H1 (cell line): ENCODE data around the gene ENTPD8. TPM values are rescaled to one million over a fixed set of nuclear protein-coding genes. Genes with fewer than 3 reads are reported as not detected.

ENCODE experiments used
- CTCF ChIA-PET: fragments of 300-600 bp; sonication (Branson Sonifier 250); formaldehyde crosslinking; loops from one replicate; lab custom pipeline; 2021; ENCODE audit not compliant: partially characterized antibody; lab: Charles Lee
- POLR2A ChIA-PET: fragments of 300-600 bp; sonication (Branson Sonifier 250); formaldehyde crosslinking; loops from one replicate; lab custom pipeline; 2021; ENCODE audit warnings: inconsistent platforms; ENCODE audit not compliant: partially characterized antibody; lab: Charles Lee
- DNase-seq, 2 experiments: peaks; one replicate each; pipeline versions ENCODE4 v3.0.0 to v3.0.0-alpha.2; 2010 to 2022; ENCODE audit warnings: low spot score in 2 of 2, low read depth in 1 of 2, mixed read lengths in 1 of 2
- FAIRE-seq: peaks from 2 replicates; lab custom pipeline; 2011; peaks lifted over from hg19 to GRCh38; lab: Jason Lieb, UNC
- H2AFZ ChIP-seq: 2 replicates; pipeline ENCODE4 v1.8.1; 2012; ENCODE audit warnings: low read length, inconsistent platforms
- H2AK5ac ChIP-seq: 2 replicates; pipeline ENCODE4 v1.6.1; 2013; ENCODE audit warnings: low read depth, low read length
- H2BK120ac ChIP-seq: replicated peaks from 2 replicates; pipeline ENCODE3; 2013; ENCODE audit warnings: low read depth, low read length, inconsistent platforms
- H2BK12ac ChIP-seq: 2 replicates; pipeline ENCODE4 v1.6.1; 2013; ENCODE audit warnings: low read depth, low read length
- H2BK15ac ChIP-seq: 2 replicates; pipeline ENCODE4 v1.6.1; 2013; ENCODE audit warnings: low read length
- H2BK20ac ChIP-seq: 2 replicates; pipeline ENCODE4 v1.6.1; 2013; ENCODE audit warnings: low read length
- H2BK5ac ChIP-seq: 2 replicates; pipeline ENCODE4 v1.6.1; 2013; ENCODE audit warnings: low read depth, low read length
- H3K14ac ChIP-seq: 2 replicates; pipeline ENCODE4 v1.6.1; 2013; ENCODE audit warnings: inconsistent platforms; ENCODE audit not compliant: insufficient read length
- H3K18ac ChIP-seq: 2 replicates; pipeline ENCODE4 v1.6.1; 2013; ENCODE audit warnings: low read length; ENCODE audit errors: extremely low read depth
- H3K23ac ChIP-seq: 2 replicates; pipeline ENCODE4 v1.6.1; 2013; ENCODE audit warnings: inconsistent platforms; ENCODE audit not compliant: insufficient read length
- H3K23me2 ChIP-seq: 2 replicates; pipeline ENCODE4 v1.6.1; 2013; ENCODE audit warnings: low read depth, low read length
- H3K27ac ChIP-seq: 2 replicates; pipeline ENCODE4 v1.6.1; 2011; ENCODE audit warnings: low read depth, low read length, inconsistent platforms
- H3K27me3 ChIP-seq, 4 experiments: replicated peaks in 1 of 4; 1 replicate in 1 of 4; 2 replicates in 3 of 4; pipeline versions ENCODE4 v1.6.1 to v1.8.1; 2011 to 2013; ENCODE audit warnings: low read length in 3 of 4, mild to moderate bottlenecking in 3 of 4, inconsistent platforms in 2 of 4, mixed read lengths in 2 of 4, moderate library complexity in 1 of 4; ENCODE audit not compliant: control insufficient read depth in 3 of 4, insufficient read depth in 3 of 4; ENCODE audit errors: extremely low read depth in 1 of 4
- H3K36me3 ChIP-seq, 4 experiments: 2 replicates each; pipeline versions ENCODE4 v1.6.1 to v1.8.1; 2011 to 2013; ENCODE audit warnings: mild to moderate bottlenecking in 4 of 4, low read length in 3 of 4, moderate library complexity in 2 of 4, control low read depth in 1 of 4, inconsistent platforms in 1 of 4; ENCODE audit not compliant: insufficient read depth in 4 of 4, control insufficient read depth in 2 of 4
- H3K4ac ChIP-seq: replicated peaks from 2 replicates; pipeline ENCODE3; 2013; ENCODE audit warnings: low read length, low read depth, mixed read lengths, inconsistent platforms; ENCODE audit not compliant: insufficient read length
- H3K4me1 ChIP-seq, 4 experiments: replicated peaks in 1 of 4; 1 replicate in 1 of 4; 2 replicates in 3 of 4; pipeline versions ENCODE4 v1.6.1 to v1.8.1; 2011 to 2013; ENCODE audit warnings: low read length in 3 of 4, inconsistent platforms in 2 of 4, mixed read lengths in 1 of 4; ENCODE audit not compliant: insufficient read depth in 4 of 4, control insufficient read depth in 3 of 4
- H3K4me2 ChIP-seq, 2 experiments: 2 replicates each; pipeline versions ENCODE4 v1.6.1 to v1.8.1; 2011 to 2013; ENCODE audit warnings: low read depth in 2 of 2, low read length in 2 of 2, control low read depth in 1 of 2, inconsistent platforms in 1 of 2, mild to moderate bottlenecking in 1 of 2; ENCODE audit not compliant: insufficient read depth in 1 of 2
- H3K4me3 ChIP-seq, 4 experiments: fragments of 200-600, 300-600 bp in 1 of 4; sonication (generic), shearing (Covaris generic), sonication (Bioruptor Twin) in 1 of 4; 2 replicates each; pipeline versions ENCODE4 v1.5.1 to v1.8.1; 2011 to 2016; ENCODE audit warnings: low read length in 4 of 4, low read depth in 3 of 4, control low read depth in 2 of 4, inconsistent platforms in 2 of 4, mild to moderate bottlenecking in 2 of 4, mixed read lengths in 1 of 4, moderate library complexity in 1 of 4; ENCODE audit not compliant: insufficient read depth in 2 of 4; ENCODE audit errors: extremely low read depth in 1 of 4
- H3K56ac ChIP-seq: replicated peaks from 2 replicates; pipeline ENCODE3; 2013; ENCODE audit warnings: low read depth, mild to moderate bottlenecking, mixed read lengths, low read length, inconsistent platforms; ENCODE audit not compliant: insufficient read length
- H3K79me1 ChIP-seq: 2 replicates; pipeline ENCODE4 v1.6.1; 2013; ENCODE audit warnings: low read depth, low read length, control low read depth
- H3K79me2 ChIP-seq, 2 experiments: 2 replicates each; pipeline versions ENCODE4 v1.6.1 to v1.8.1; 2012 to 2013; ENCODE audit warnings: low read length in 2 of 2, mild to moderate bottlenecking in 2 of 2, inconsistent platforms in 1 of 2; ENCODE audit not compliant: insufficient read depth in 2 of 2, control insufficient read depth in 1 of 2
- H3K9ac ChIP-seq, 4 experiments: replicated peaks in 1 of 4; 1 replicate in 1 of 4; 2 replicates in 3 of 4; pipeline versions ENCODE4 v1.6.1 to v1.8.1; 2011 to 2013; ENCODE audit warnings: low read depth in 3 of 4, low read length in 3 of 4, control low read depth in 2 of 4, mild to moderate bottlenecking in 2 of 4, moderate library complexity in 2 of 4, inconsistent platforms in 1 of 4; ENCODE audit errors: extremely low read depth in 1 of 4
- H3K9me3 ChIP-seq, 2 experiments: 2 replicates each; pipeline versions ENCODE4 v1.6.1 to v1.8.1; 2012 to 2013; ENCODE audit warnings: mild to moderate bottlenecking in 2 of 2, moderate library complexity in 2 of 2, control low read depth in 1 of 2, inconsistent platforms in 1 of 2, low read depth in 1 of 2, low read length in 1 of 2, mixed read lengths in 1 of 2; ENCODE audit not compliant: insufficient read depth in 2 of 2
- H4K20me1 ChIP-seq, 2 experiments: replicated peaks in 1 of 2; 2 replicates each; pipeline versions ENCODE3 to v1.8.1; 2011 to 2013; ENCODE audit warnings: inconsistent platforms in 2 of 2, low read length in 2 of 2, mild to moderate bottlenecking in 1 of 2; ENCODE audit not compliant: insufficient read depth in 2 of 2, control insufficient read depth in 1 of 2
- H4K5ac ChIP-seq: 2 replicates; pipeline ENCODE4 v1.6.1; 2013; ENCODE audit warnings: low read length, low read depth, mixed read lengths, inconsistent platforms; ENCODE audit not compliant: insufficient read length
- H4K8ac ChIP-seq: 2 replicates; pipeline ENCODE4 v1.8.0; 2013; ENCODE audit warnings: mild to moderate bottlenecking, moderate library complexity, low read length, inconsistent platforms; ENCODE audit not compliant: insufficient read depth; ENCODE audit errors: extremely low read depth
- H4K91ac ChIP-seq: replicated peaks from 2 replicates; pipeline ENCODE3; 2013; ENCODE audit warnings: low read length, mixed read lengths, inconsistent platforms; ENCODE audit not compliant: insufficient read length
- CBX5 ChIP-seq: fragments of 300-800, 300-1000 bp; sonication (generic); IDR thresholded peaks from 2 replicates; pipeline ENCODE4 v1.7.1; 2016; ENCODE audit warnings: antibody characterized with exemption, low read length, low read depth
- CHD1 ChIP-seq: IDR thresholded peaks from 2 replicates; pipeline ENCODE4 v1.6.1; 2012; ENCODE audit warnings: low read depth, low read length, improper control_type of control experiment
- EZH2 ChIP-seq: fragments of 200-600 bp; sonication (generic); IDR thresholded peaks from 2 replicates; pipeline ENCODE4 v1.7.1; 2012; ENCODE audit warnings: low read depth, mild to moderate bottlenecking, moderate library complexity, low read length, inconsistent platforms; ENCODE audit not compliant: severe bottlenecking
- HDAC2 ChIP-seq, 2 experiments: fragments of 300-600 bp in 1 of 2; sonication (generic) in 1 of 2; IDR thresholded peaks; 2 replicates each; pipeline ENCODE4 v1.6.1; 2011 to 2012; ENCODE audit warnings: low read depth in 2 of 2, low read length in 2 of 2, mild to moderate bottlenecking in 2 of 2, moderate library complexity in 2 of 2, borderline replicate concordance in 1 of 2, inconsistent platforms in 1 of 2
- KDM4A ChIP-seq: IDR thresholded peaks from one replicate; pipeline ENCODE4 v1.7.1; 2012; ENCODE audit warnings: low read depth, mild to moderate bottlenecking, moderate library complexity, low read length, inconsistent platforms; ENCODE audit not compliant: severe bottlenecking
- MAFK ChIP-seq: IDR thresholded peaks from 2 replicates; pipeline ENCODE4 v1.6.1; 2012; ENCODE audit warnings: low read depth, mild to moderate bottlenecking, improper control_type of control experiment, low read length
- NRF1 ChIP-seq: IDR thresholded peaks from 2 replicates; pipeline ENCODE4 v1.6.1; 2011; ENCODE audit warnings: mild to moderate bottlenecking, low read depth, low read length, improper control_type of control experiment
- POLR2A ChIP-seq, 2 experiments: IDR thresholded peaks; 1 replicate in 1 of 2; 2 replicates in 1 of 2; pipeline ENCODE4 v1.6.1; 2011; ENCODE audit warnings: low read depth in 2 of 2, low read length in 2 of 2, mild to moderate bottlenecking in 2 of 2; ENCODE audit errors: control extremely low read depth in 1 of 2
- POLR2AphosphoS5 ChIP-seq: IDR thresholded peaks from 2 replicates; pipeline ENCODE4 v1.6.1; 2011; ENCODE audit warnings: low read depth, low read length
- RAD21 ChIP-seq, 2 experiments: IDR thresholded peaks in 1 of 2; conservative IDR thresholded peaks in 1 of 2; 2 replicates each; pipeline ENCODE4 v1.6.1; 2011; ENCODE audit warnings: low read depth in 2 of 2, low read length in 2 of 2, improper control_type of control experiment in 1 of 2, inconsistent platforms in 1 of 2, mild to moderate bottlenecking in 1 of 2, moderate library complexity in 1 of 2
- SIX5 ChIP-seq: IDR thresholded peaks from 2 replicates; pipeline ENCODE4 v1.6.1; 2011; ENCODE audit warnings: mild to moderate bottlenecking, low read depth, low read length
- YY1 ChIP-seq: IDR thresholded peaks from 2 replicates; pipeline ENCODE4 v1.6.1; 2011; ENCODE audit warnings: low read depth, mild to moderate bottlenecking, low read length
- WGBS, 2 experiments: shearing (Covaris generic) in 1 of 2; methylation state at CpG; one replicate each; pipeline versions ENCODE4 v1.1.6 to v1.1.7; 2013 to 2015; ENCODE audit warnings: low lambda C conversion rate in 2 of 2, mixed read lengths in 2 of 2, inconsistent platforms in 1 of 2, low coverage in 1 of 2, missing lambda C conversion rate in 1 of 2; ENCODE audit not compliant: insufficient replicate concordance in 2 of 2, insufficient coverage in 1 of 2, insufficient read length in 1 of 2; ENCODE audit errors: extremely low coverage in 1 of 2, missing lambda C conversion rate in 1 of 2; 5-methylcytosine and 5-hydroxymethylcytosine counted together
- polyA plus RNA-seq, 7 experiments: library from polyadenylated mRNA; depleted of rRNA in 3 of 7; stranded (reverse) in 5 of 7; unstranded in 2 of 7; fragments of >200 nt in 5 of 7; fragments of 200-250 nt in 2 of 7; gene quantifications; 1 replicate in 5 of 7; 2 replicates in 1 of 7; 4 replicates in 1 of 7; pipeline versions ENCODE4 v1.2.1 to v1.2.3, GENCODE V29; 2011 to 2013; ENCODE audit warnings: missing spikeins in 2 of 7, mixed read lengths in 2 of 7
- total RNA-seq: library from RNA; stranded (reverse); fragmentation: NEBNext Ultra II Directional; extraction: Animal tissue kit (Norgen Biotek cat#: 25700); gene quantifications from 2 replicates; pipeline ENCODE4 v1.2.1, GENCODE V29; 2021
- TF ChIP-seq, protein P1 (sequence below): IDR thresholded peaks from 2 replicates; pipeline ENCODE4 v1.6.1; 2012; ENCODE audit warnings: inconsistent platforms
- TF ChIP-seq, protein P2 (sequence below): IDR thresholded peaks from 2 replicates; pipeline ENCODE4 v1.6.1; 2011; ENCODE audit warnings: low read depth, mild to moderate bottlenecking, low read length; ENCODE audit not compliant: insufficient read depth

Gene ENTPD8
- total and polyA plus RNA-seq, 2 of the 8 experiments (the other 6 are each of a cell fraction or from before 2014, with no cell fraction given): 0.48 to 0.51 TPM

DNA sequence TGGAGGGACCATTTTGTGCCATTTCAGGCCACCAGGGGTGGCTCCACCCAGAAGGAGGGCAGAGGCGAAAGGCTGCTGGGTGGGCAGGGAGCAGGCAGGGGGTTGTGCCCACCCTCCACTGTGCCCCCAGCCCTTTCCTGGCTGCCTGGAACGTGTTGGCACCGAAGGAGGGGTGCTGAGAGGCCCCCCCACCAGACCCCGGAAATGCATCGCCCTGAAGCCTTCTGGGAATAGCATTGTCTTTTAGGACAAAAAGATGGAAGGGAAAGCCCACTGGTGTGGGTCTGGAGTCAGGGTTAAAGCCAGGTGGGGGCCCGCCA is 12.9 kb downstream of the ENTPD8 start:
- Histone ChIP-seq H2BK15ac (no peak overlapping the region), H3K27ac (no peak overlapping the region), H3K9me3 (no peaks in the 10 kb centered on the region), H3K4me3 (no peak overlapping the region), H3K23me2 (peaks cover 5% of the 10 kb centered on the region; the same call in 1 of the 2 replicates), H2AK5ac (no peak overlapping the region), H2AFZ (no peak overlapping the region), H3K79me1 (no peaks in the 10 kb centered on the region), H3K18ac (no peak overlapping the region), H3K79me2 (no peaks in the 10 kb centered on the region), H3K9ac (no peak overlapping the region), H4K20me1 (peaks cover 0 to 1% of the 10 kb centered on the region in 2 experiments), H2BK12ac (no peak overlapping the region), H3K4me1 (peaks cover 0 to 3% (median under 1%) of the 10 kb centered on the region in 4 experiments; a peak in 2 of 7 replicates), H2BK20ac (no peak overlapping the region), H3K36me3 (no peaks in the 10 kb centered on the region), H2BK5ac (no peak overlapping the region), H3K4ac (no peak overlapping the region), H3K4me2 (no peak overlapping the region), H3K23ac (no peak overlapping the region), H4K5ac (no peak overlapping the region), H4K91ac (no peak overlapping the region), H3K27me3 (peaks cover 0 to 13% (median 2%) of the 10 kb centered on the region in 4 experiments; a peak in 4 of 7 replicates), H2BK120ac (no peak overlapping the region), H3K14ac (no peak overlapping the region), H4K8ac (no peak overlapping the region), H3K56ac (no peak overlapping the region)
- FAIRE-seq (no peak), DNase-seq (no peak)
- ChIA-PET POLR2A (interaction anchor here (1.1 kb wide), 1 partner anchor 14 kb away, joined by 4 read pairs; the partner anchor contains the start of gene ENTPD8), CTCF (interaction anchor here (0.6 to 1.4 kb wide), 2 partner anchors 17 to 136 kb away, joined by 3 to 9 read pairs; no protein-coding TSS in a partner anchor)
- WGBS, 2 experiments: 67% methylated on average over 1 of the region's 6 CpGs; no CpG with 5 or more reads in 1 of the 2 experiments
- TF ChIP-seq HDAC2 (IDR thresholded peaks at IDR 0.05; ENCODE audit: borderline replicate concordance in 1 of 2, low read depth in 2 of 2, low read length in 2 of 2) (no peak), EZH2 (no peak), POLR2A (IDR thresholded peaks at IDR 0.05; ENCODE audit: control extremely low read depth in 1 of 2, low read depth in 2 of 2, low read length in 2 of 2) (no peak), NRF1 (no peak), CHD1 (no peak), CBX5 (no peak), RAD21 (IDR thresholded peaks at IDR 0.05 in 1 of 2, conservative IDR thresholded peaks at IDR 0.05 in 1 of 2; ENCODE audit: low read depth in 2 of 2, low read length in 2 of 2) (no peak), SIX5 (no peak), POLR2AphosphoS5 (no peak), YY1 (no peak), MAFK (no peak), KDM4A (no peak)
- TF ChIP-seq, protein P1, sequence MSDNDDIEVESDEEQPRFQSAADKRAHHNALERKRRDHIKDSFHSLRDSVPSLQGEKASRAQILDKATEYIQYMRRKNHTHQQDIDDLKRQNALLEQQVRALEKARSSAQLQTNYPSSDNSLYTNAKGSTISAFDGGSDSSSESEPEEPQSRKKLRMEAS: no peak
- TF ChIP-seq, protein P2, sequence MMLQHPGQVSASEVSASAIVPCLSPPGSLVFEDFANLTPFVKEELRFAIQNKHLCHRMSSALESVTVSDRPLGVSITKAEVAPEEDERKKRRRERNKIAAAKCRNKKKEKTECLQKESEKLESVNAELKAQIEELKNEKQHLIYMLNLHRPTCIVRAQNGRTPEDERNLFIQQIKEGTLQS: no peak
